B cell (primary cell): ENCODE measurements around the gene MGMT. TPM values are rescaled to one million over a fixed set of nuclear protein-coding genes. Genes with fewer than 3 reads are reported as not detected.

Experiments
- ATAC-seq: fragments of 200-7000 bp; cut with Tn5 transposase; one replicate; pipeline ENCODE4 v1.10.0; 2021; ENCODE audit warnings: low read depth, mild to moderate bottlenecking, moderate number of reproducible peaks, moderate library complexity
- CTCF ChIA-PET: fragments of 350-600 bp; sonication (Branson Sonifier 250); formaldehyde crosslinking; loops from one replicate; lab custom pipeline; 2021; ENCODE audit warnings: antibody characterized with exemption, inconsistent platforms; lab: Charles Lee
- POLR2A ChIA-PET: fragments of 350-600 bp; sonication (Branson Sonifier 250); formaldehyde crosslinking; loops from one replicate; lab custom pipeline; 2021; ENCODE audit warnings: antibody characterized with exemption; lab: Charles Lee
- DNase-seq: peaks from one replicate; pipeline ENCODE4 v3.0.0; 2013
- H2AFZ ChIP-seq: 2 replicates; pipeline ENCODE4 v1.6.1; 2012; ENCODE audit warnings: mild to moderate bottlenecking, low read depth, low read length; ENCODE audit not compliant: insufficient read depth, poor library complexity, severe bottlenecking
- H3K27ac ChIP-seq, 2 donors: 1 replicate in 1 of 2; 2 replicates in 1 of 2; pipeline ENCODE4 v1.5.1; 2012 to 2013; ENCODE audit warnings: low read length in 2 of 2, mild to moderate bottlenecking in 2 of 2, moderate library complexity in 1 of 2
- H3K27me3 ChIP-seq, 4 experiments: fragments of 200-600 bp in 1 of 4; sonication (generic) in 1 of 4; replicated peaks in 1 of 4; 1 replicate in 2 of 4; 2 replicates in 2 of 4; pipeline versions ENCODE4 v1.6.1 to v1.7.0; 2013 to 2016; ENCODE audit warnings: low read length in 3 of 4, mild to moderate bottlenecking in 2 of 4, mixed read lengths in 1 of 4, moderate library complexity in 1 of 4; ENCODE audit not compliant: insufficient read depth in 4 of 4, control insufficient read depth in 3 of 4; ENCODE audit errors: control extremely low read depth in 1 of 4
- H3K36me3 ChIP-seq, 2 experiments: replicated peaks in 1 of 2; 1 replicate in 1 of 2; 2 replicates in 1 of 2; pipeline versions ENCODE4 v1.6.1 to v1.7.1; 2013; ENCODE audit warnings: low read length in 1 of 2; ENCODE audit not compliant: insufficient read depth in 2 of 2, control insufficient read depth in 1 of 2; ENCODE audit errors: control extremely low read depth in 1 of 2, extremely low read depth in 1 of 2
- H3K4me1 ChIP-seq, 2 donors: fragments of 200-600 bp in 1 of 2; sonication (generic) in 1 of 2; 1 replicate in 1 of 2; 2 replicates in 1 of 2; pipeline versions ENCODE4 v1.5.1 to v1.6.1; 2013 to 2017; ENCODE audit warnings: low read length in 2 of 2; ENCODE audit not compliant: control insufficient read depth in 2 of 2, insufficient read depth in 2 of 2
- H3K4me2 ChIP-seq: replicated peaks from 2 replicates; pipeline ENCODE3; 2012; ENCODE audit warnings: mild to moderate bottlenecking, low read depth, low read length; ENCODE audit not compliant: poor library complexity, severe bottlenecking
- H3K4me3 ChIP-seq, 5 experiments: fragments of 200-600 bp in 1 of 5; sonication (generic) in 1 of 5; 1 replicate in 3 of 5; 2 replicates in 2 of 5; pipeline versions ENCODE4 v1.5.1 to v1.7.0; 2011 to 2016; ENCODE audit warnings: low read length in 4 of 5, mild to moderate bottlenecking in 4 of 5, low read depth in 2 of 5, control low read depth in 1 of 5, moderate library complexity in 1 of 5; ENCODE audit not compliant: insufficient read depth in 1 of 5; ENCODE audit errors: control extremely low read depth in 1 of 5, extremely low read depth in 1 of 5
- H3K79me2 ChIP-seq: fragments of 200-600 bp; sonication (generic); one replicate; pipeline ENCODE4 v1.6.0; 2016; ENCODE audit warnings: low read length; ENCODE audit not compliant: control insufficient read depth, insufficient read depth
- H3K9ac ChIP-seq: fragments of 200-600 bp; sonication (generic); 2 replicates; pipeline ENCODE4 v1.6.1; 2017; ENCODE audit warnings: mild to moderate bottlenecking, low read length, moderate library complexity
- H3K9me3 ChIP-seq, 3 donors: one replicate each; pipeline versions ENCODE4 v1.6.1 to v1.7.1; 2013; ENCODE audit warnings: low read length in 2 of 3; ENCODE audit not compliant: control insufficient read depth in 2 of 3, insufficient read depth in 1 of 3; ENCODE audit errors: control extremely low read depth in 1 of 3
- H4K20me1 ChIP-seq: 2 replicates; pipeline ENCODE4 v1.6.0; 2012; ENCODE audit warnings: mild to moderate bottlenecking, low read length; ENCODE audit not compliant: insufficient read depth, control insufficient read depth, poor library complexity, severe bottlenecking
- H3K27ac Mint-ChIP-seq: one replicate; pipeline ENCODE4 v1.8.0; 2021; ENCODE audit warnings: mixed read lengths
- H3K27me3 Mint-ChIP-seq: one replicate; pipeline ENCODE4 v1.8.0; 2021; ENCODE audit warnings: mixed read lengths
- H3K4me1 Mint-ChIP-seq: one replicate; pipeline ENCODE4 v1.8.0; 2021; ENCODE audit warnings: mixed read lengths
- H3K4me3 Mint-ChIP-seq: one replicate; pipeline ENCODE4 v1.8.0; 2021; ENCODE audit warnings: mixed read lengths
- H3K9me3 Mint-ChIP-seq: one replicate; pipeline ENCODE4 v1.8.0; 2022; ENCODE audit warnings: mixed read lengths; ENCODE audit not compliant: insufficient read depth
- EZH2 ChIP-seq: IDR thresholded peaks from 2 replicates; pipeline ENCODE4 v1.6.1; 2012; ENCODE audit warnings: borderline replicate concordance, low read depth, mild to moderate bottlenecking, moderate library complexity, low read length; ENCODE audit not compliant: insufficient read depth, poor library complexity, severe bottlenecking
- WGBS: methylation state at CpG from one replicate; pipeline ENCODE4 v1.1.5; 2013; ENCODE audit warnings: missing lambda C conversion rate; ENCODE audit not compliant: insufficient coverage; 5-methylcytosine and 5-hydroxymethylcytosine counted together
- intact Hi-C: fragments of 100-400 bp; cut with micrococcal nuclease; formaldehyde crosslinking; loops from one replicate; pipeline ENCODE4 v1.10.0; 2022
- polyA plus RNA-seq: library from polyadenylated mRNA; depleted of rRNA; stranded (reverse); fragments of >200 nt; gene quantifications from 2 replicates; pipeline ENCODE4 v1.2.3, GENCODE V29; 2012
- total RNA-seq, 2 donors: library from RNA; stranded (reverse); fragments of 120-200 nt in 1 of 2; gene quantifications; 1 replicate in 1 of 2; 2 replicates in 1 of 2; pipeline versions ENCODE4 v1.2.3 to v1.2.4, GENCODE V29; 2013 to 2022
- TF ChIP-seq, protein P1 (sequence below): fragments of 200-600 bp; IDR thresholded peaks from one replicate; pipeline ENCODE4 v1.8.0; 2022; ENCODE audit warnings: antibody characterized with exemption, mild to moderate bottlenecking

Gene MGMT
- total and polyA plus RNA-seq, 2 donors (not counting 1 experiment from before 2014, with no cell fraction given): 16.6 to 87.7 TPM

DNA sequence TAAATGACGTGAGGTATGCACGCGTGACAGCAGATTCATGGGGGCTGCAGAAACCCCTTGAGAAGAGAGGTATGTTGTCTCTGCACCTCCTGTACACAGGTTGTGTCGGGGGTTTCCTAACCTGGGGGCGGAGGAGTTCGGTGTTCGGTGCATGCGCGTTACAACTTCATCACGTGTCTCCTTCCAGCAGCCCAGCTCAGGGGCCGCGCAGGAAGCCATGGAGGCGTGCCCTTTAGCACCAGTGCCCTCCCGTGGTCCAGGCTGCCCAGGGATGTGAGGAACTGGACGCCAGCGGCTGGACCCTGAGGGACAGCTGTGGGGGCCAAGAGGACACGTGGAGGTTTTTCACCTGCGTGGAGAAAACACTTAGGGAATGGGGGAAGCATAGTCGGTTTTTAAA, 310.6 kb downstream of the MGMT start:
- Histone ChIP-seq H3K27me3 (no peaks in the 10 kb centered on the region), H2AFZ (no peak overlapping the region), H3K27ac (no peak overlapping the region), H3K4me3 (no peak overlapping the region), H3K36me3 (no peaks in the 10 kb centered on the region), H3K9me3 (peaks cover 0 to 49% (median 0%) of the 10 kb centered on the region in 3 donors), H3K9ac (no peak overlapping the region), H3K4me2 (no peak overlapping the region), H3K4me1 (no peaks in the 10 kb centered on the region), H4K20me1 (no peaks in the 10 kb centered on the region), H3K79me2 (no peaks in the 10 kb centered on the region)
- TF ChIP-seq, protein P1, sequence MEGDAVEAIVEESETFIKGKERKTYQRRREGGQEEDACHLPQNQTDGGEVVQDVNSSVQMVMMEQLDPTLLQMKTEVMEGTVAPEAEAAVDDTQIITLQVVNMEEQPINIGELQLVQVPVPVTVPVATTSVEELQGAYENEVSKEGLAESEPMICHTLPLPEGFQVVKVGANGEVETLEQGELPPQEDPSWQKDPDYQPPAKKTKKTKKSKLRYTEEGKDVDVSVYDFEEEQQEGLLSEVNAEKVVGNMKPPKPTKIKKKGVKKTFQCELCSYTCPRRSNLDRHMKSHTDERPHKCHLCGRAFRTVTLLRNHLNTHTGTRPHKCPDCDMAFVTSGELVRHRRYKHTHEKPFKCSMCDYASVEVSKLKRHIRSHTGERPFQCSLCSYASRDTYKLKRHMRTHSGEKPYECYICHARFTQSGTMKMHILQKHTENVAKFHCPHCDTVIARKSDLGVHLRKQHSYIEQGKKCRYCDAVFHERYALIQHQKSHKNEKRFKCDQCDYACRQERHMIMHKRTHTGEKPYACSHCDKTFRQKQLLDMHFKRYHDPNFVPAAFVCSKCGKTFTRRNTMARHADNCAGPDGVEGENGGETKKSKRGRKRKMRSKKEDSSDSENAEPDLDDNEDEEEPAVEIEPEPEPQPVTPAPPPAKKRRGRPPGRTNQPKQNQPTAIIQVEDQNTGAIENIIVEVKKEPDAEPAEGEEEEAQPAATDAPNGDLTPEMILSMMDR: no peak
- TF ChIP-seq EZH2: no peak
- Mint-ChIP-seq H3K27me3 (no peaks in the 10 kb centered on the region), H3K4me3 (no peak overlapping the region), H3K27ac (no peak overlapping the region), H3K4me1 (no peaks in the 10 kb centered on the region), H3K9me3 (no peaks in the 10 kb centered on the region)
- DNase-seq (no peak), ATAC-seq (no peak)
- 96% methylated on average over 19 of the region's 19 CpGs for WGBS
- ChIA-PET POLR2A (no interaction called here), CTCF (no interaction called here)
- intact Hi-C loops: no loop called here

DNA sequence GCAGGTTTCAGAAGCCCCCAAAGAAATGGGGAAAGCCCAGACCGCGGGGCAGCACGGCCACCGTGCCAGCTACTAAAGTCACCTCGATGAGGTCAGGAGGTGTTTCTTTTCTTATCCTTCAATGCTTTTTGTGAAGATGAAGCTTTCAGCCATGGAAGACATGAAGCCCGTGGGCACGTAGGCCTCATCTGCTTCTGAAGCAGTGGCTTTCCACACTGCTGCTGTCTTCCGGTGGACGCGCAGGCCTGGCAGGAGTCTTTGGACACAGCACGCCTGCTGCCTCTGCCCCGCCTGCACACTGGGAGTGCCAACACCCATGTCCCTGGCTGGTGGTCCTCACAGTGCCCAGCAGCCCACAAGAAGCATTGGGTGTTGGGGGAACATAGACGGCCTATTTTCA, 311.5 kb downstream of the MGMT start:
- Histone ChIP-seq H3K4me1 (no peaks in the 10 kb centered on the region), H3K9me3 (peaks cover 0 to 49% (median 0%) of the 10 kb centered on the region in 3 donors), H3K36me3 (no peaks in the 10 kb centered on the region), H3K27me3 (no peaks in the 10 kb centered on the region), H4K20me1 (no peaks in the 10 kb centered on the region), H3K4me3 (no peak overlapping the region), H3K9ac (no peak overlapping the region), H3K27ac (no peak overlapping the region), H2AFZ (no peak overlapping the region), H3K79me2 (no peaks in the 10 kb centered on the region), H3K4me2 (no peak overlapping the region)
- CTCF ChIA-PET: no interaction called here
- H3K27ac Mint-ChIP-seq: no peak overlapping the region
- no peaks in the 10 kb centered on the region for H3K9me3 Mint-ChIP-seq
- POLR2A ChIA-PET: no interaction called here
- H3K4me1 Mint-ChIP-seq: no peaks in the 10 kb centered on the region
- no peaks in the 10 kb centered on the region for H3K27me3 Mint-ChIP-seq
- ATAC-seq: no peak
- no peak overlapping the region for H3K4me3 Mint-ChIP-seq
- DNase-seq: no peak
- intact Hi-C loops: no loop called here
- TF ChIP-seq, protein P1: no peak
- TF ChIP-seq EZH2: no peak
- 97% methylated on average over 13 of the region's 13 CpGs for WGBS
